B cell (primary cell): ENCODE measurements around the gene FSD1. TPM values are rescaled to one million over a fixed set of nuclear protein-coding genes. Genes with fewer than 3 reads are reported as not detected.

Experiments used
- ATAC-seq: fragments of 200-7000 bp; cut with Tn5 transposase; one replicate; pipeline ENCODE4 v1.10.0; 2021; ENCODE audit warnings: low read depth, mild to moderate bottlenecking, moderate number of reproducible peaks, moderate library complexity
- CTCF ChIA-PET: fragments of 350-600 bp; sonication (Branson Sonifier 250); formaldehyde crosslinking; loops from one replicate; lab custom pipeline; 2021; ENCODE audit warnings: antibody characterized with exemption, inconsistent platforms; lab: Charles Lee
- POLR2A ChIA-PET: fragments of 350-600 bp; sonication (Branson Sonifier 250); formaldehyde crosslinking; loops from one replicate; lab custom pipeline; 2021; ENCODE audit warnings: antibody characterized with exemption; lab: Charles Lee
- DNase-seq: peaks from one replicate; pipeline ENCODE4 v3.0.0; 2013
- H2AFZ ChIP-seq: 2 replicates; pipeline ENCODE4 v1.6.1; 2012; ENCODE audit warnings: mild to moderate bottlenecking, low read depth, low read length; ENCODE audit not compliant: insufficient read depth, poor library complexity, severe bottlenecking
- H3K27ac ChIP-seq, 2 donors: 1 replicate in 1 of 2; 2 replicates in 1 of 2; pipeline ENCODE4 v1.5.1; 2012 to 2013; ENCODE audit warnings: low read length in 2 of 2, mild to moderate bottlenecking in 2 of 2, moderate library complexity in 1 of 2
- H3K27me3 ChIP-seq, 4 experiments: fragments of 200-600 bp in 1 of 4; sonication (generic) in 1 of 4; replicated peaks in 1 of 4; 1 replicate in 2 of 4; 2 replicates in 2 of 4; pipeline versions ENCODE4 v1.6.1 to v1.7.0; 2013 to 2016; ENCODE audit warnings: low read length in 3 of 4, mild to moderate bottlenecking in 2 of 4, mixed read lengths in 1 of 4, moderate library complexity in 1 of 4; ENCODE audit not compliant: insufficient read depth in 4 of 4, control insufficient read depth in 3 of 4; ENCODE audit errors: control extremely low read depth in 1 of 4
- H3K36me3 ChIP-seq, 2 experiments: replicated peaks in 1 of 2; 1 replicate in 1 of 2; 2 replicates in 1 of 2; pipeline versions ENCODE4 v1.6.1 to v1.7.1; 2013; ENCODE audit warnings: low read length in 1 of 2; ENCODE audit not compliant: insufficient read depth in 2 of 2, control insufficient read depth in 1 of 2; ENCODE audit errors: control extremely low read depth in 1 of 2, extremely low read depth in 1 of 2
- H3K4me1 ChIP-seq, 2 donors: fragments of 200-600 bp in 1 of 2; sonication (generic) in 1 of 2; 1 replicate in 1 of 2; 2 replicates in 1 of 2; pipeline versions ENCODE4 v1.5.1 to v1.6.1; 2013 to 2017; ENCODE audit warnings: low read length in 2 of 2; ENCODE audit not compliant: control insufficient read depth in 2 of 2, insufficient read depth in 2 of 2
- H3K4me2 ChIP-seq: replicated peaks from 2 replicates; pipeline ENCODE3; 2012; ENCODE audit warnings: mild to moderate bottlenecking, low read depth, low read length; ENCODE audit not compliant: poor library complexity, severe bottlenecking
- H3K4me3 ChIP-seq, 5 experiments: fragments of 200-600 bp in 1 of 5; sonication (generic) in 1 of 5; 1 replicate in 3 of 5; 2 replicates in 2 of 5; pipeline versions ENCODE4 v1.5.1 to v1.7.0; 2011 to 2016; ENCODE audit warnings: low read length in 4 of 5, mild to moderate bottlenecking in 4 of 5, low read depth in 2 of 5, control low read depth in 1 of 5, moderate library complexity in 1 of 5; ENCODE audit not compliant: insufficient read depth in 1 of 5; ENCODE audit errors: control extremely low read depth in 1 of 5, extremely low read depth in 1 of 5
- H3K79me2 ChIP-seq: fragments of 200-600 bp; sonication (generic); one replicate; pipeline ENCODE4 v1.6.0; 2016; ENCODE audit warnings: low read length; ENCODE audit not compliant: control insufficient read depth, insufficient read depth
- H3K9ac ChIP-seq: fragments of 200-600 bp; sonication (generic); 2 replicates; pipeline ENCODE4 v1.6.1; 2017; ENCODE audit warnings: mild to moderate bottlenecking, low read length, moderate library complexity
- H3K9me3 ChIP-seq, 3 donors: one replicate each; pipeline versions ENCODE4 v1.6.1 to v1.7.1; 2013; ENCODE audit warnings: low read length in 2 of 3; ENCODE audit not compliant: control insufficient read depth in 2 of 3, insufficient read depth in 1 of 3; ENCODE audit errors: control extremely low read depth in 1 of 3
- H4K20me1 ChIP-seq: 2 replicates; pipeline ENCODE4 v1.6.0; 2012; ENCODE audit warnings: mild to moderate bottlenecking, low read length; ENCODE audit not compliant: insufficient read depth, control insufficient read depth, poor library complexity, severe bottlenecking
- H3K27ac Mint-ChIP-seq: one replicate; pipeline ENCODE4 v1.8.0; 2021; ENCODE audit warnings: mixed read lengths
- H3K27me3 Mint-ChIP-seq: one replicate; pipeline ENCODE4 v1.8.0; 2021; ENCODE audit warnings: mixed read lengths
- H3K4me1 Mint-ChIP-seq: one replicate; pipeline ENCODE4 v1.8.0; 2021; ENCODE audit warnings: mixed read lengths
- H3K4me3 Mint-ChIP-seq: one replicate; pipeline ENCODE4 v1.8.0; 2021; ENCODE audit warnings: mixed read lengths
- H3K9me3 Mint-ChIP-seq: one replicate; pipeline ENCODE4 v1.8.0; 2022; ENCODE audit warnings: mixed read lengths; ENCODE audit not compliant: insufficient read depth
- EZH2 ChIP-seq: IDR thresholded peaks from 2 replicates; pipeline ENCODE4 v1.6.1; 2012; ENCODE audit warnings: borderline replicate concordance, low read depth, mild to moderate bottlenecking, moderate library complexity, low read length; ENCODE audit not compliant: insufficient read depth, poor library complexity, severe bottlenecking
- WGBS: methylation state at CpG from one replicate; pipeline ENCODE4 v1.1.5; 2013; ENCODE audit warnings: missing lambda C conversion rate; ENCODE audit not compliant: insufficient coverage; 5-methylcytosine and 5-hydroxymethylcytosine counted together
- intact Hi-C: fragments of 100-400 bp; cut with micrococcal nuclease; formaldehyde crosslinking; loops from one replicate; pipeline ENCODE4 v1.10.0; 2022
- polyA plus RNA-seq: library from polyadenylated mRNA; depleted of rRNA; stranded (reverse); fragments of >200 nt; gene quantifications from 2 replicates; pipeline ENCODE4 v1.2.3, GENCODE V29; 2012
- total RNA-seq, 2 donors: library from RNA; stranded (reverse); fragments of 120-200 nt in 1 of 2; gene quantifications; 1 replicate in 1 of 2; 2 replicates in 1 of 2; pipeline versions ENCODE4 v1.2.3 to v1.2.4, GENCODE V29; 2013 to 2022
- TF ChIP-seq, protein P1 (sequence below): fragments of 200-600 bp; IDR thresholded peaks from one replicate; pipeline ENCODE4 v1.8.0; 2022; ENCODE audit warnings: antibody characterized with exemption, mild to moderate bottlenecking

The FSD1 gene
- total and polyA plus RNA-seq, 2 donors (not counting 1 experiment from before 2014, with no cell fraction given): 2.7 to 2.8 TPM

DNA sequence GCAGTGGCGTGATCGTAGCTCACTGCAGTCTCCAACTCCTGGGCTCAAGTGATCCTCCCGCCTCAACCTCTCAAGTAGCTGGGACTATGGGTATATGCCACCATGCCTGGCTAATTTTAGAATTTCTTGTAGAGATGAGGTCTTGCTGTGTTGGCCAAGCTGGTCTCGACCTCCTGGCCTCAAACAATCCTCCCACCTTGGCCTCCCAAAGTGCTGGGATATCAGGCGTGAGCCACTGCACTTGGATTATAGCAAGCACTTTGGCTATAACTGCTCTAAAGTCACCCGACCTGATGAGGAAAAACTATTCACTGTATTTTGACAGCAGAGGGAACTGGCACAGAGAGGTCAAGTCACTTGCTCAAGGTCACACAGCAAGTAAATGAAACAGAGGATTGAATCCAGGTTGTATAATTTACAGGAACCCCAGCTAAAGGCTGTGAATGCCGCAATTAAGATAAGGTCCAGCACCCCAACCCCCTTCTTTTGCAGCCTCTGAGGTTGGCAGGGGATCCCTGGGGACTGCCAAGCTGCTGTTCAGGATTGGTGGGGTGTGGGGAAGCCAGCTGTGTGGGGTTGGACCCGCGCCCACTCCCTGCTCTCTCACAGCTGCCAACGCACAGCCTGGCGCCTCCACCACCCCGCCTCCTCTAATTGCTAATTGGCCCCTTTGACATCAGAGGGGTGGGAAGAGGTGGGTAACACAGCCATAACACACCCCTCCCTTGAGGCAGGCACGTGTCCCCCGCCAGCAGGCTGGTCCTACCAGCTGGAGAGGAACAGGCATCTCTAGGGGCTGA lies 8.2 kb upstream of the FSD1 start:
- TF ChIP-seq EZH2: no peak
- TF ChIP-seq, protein P1, sequence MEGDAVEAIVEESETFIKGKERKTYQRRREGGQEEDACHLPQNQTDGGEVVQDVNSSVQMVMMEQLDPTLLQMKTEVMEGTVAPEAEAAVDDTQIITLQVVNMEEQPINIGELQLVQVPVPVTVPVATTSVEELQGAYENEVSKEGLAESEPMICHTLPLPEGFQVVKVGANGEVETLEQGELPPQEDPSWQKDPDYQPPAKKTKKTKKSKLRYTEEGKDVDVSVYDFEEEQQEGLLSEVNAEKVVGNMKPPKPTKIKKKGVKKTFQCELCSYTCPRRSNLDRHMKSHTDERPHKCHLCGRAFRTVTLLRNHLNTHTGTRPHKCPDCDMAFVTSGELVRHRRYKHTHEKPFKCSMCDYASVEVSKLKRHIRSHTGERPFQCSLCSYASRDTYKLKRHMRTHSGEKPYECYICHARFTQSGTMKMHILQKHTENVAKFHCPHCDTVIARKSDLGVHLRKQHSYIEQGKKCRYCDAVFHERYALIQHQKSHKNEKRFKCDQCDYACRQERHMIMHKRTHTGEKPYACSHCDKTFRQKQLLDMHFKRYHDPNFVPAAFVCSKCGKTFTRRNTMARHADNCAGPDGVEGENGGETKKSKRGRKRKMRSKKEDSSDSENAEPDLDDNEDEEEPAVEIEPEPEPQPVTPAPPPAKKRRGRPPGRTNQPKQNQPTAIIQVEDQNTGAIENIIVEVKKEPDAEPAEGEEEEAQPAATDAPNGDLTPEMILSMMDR: no peak
- Histone ChIP-seq H2AFZ (no peak overlapping the region), H3K9ac (no peak overlapping the region), H3K4me1 (no peaks in the 10 kb centered on the region), H3K9me3 (no peaks in the 10 kb centered on the region), H3K4me2 (no peak overlapping the region), H3K27ac (no peak overlapping the region), H3K36me3 (no peaks in the 10 kb centered on the region), H3K27me3 (peaks cover 0 to 14% (median 0%) of the 10 kb centered on the region in 4 experiments), H3K79me2 (no peaks in the 10 kb centered on the region), H3K4me3 (no peak overlapping the region), H4K20me1 (no peaks in the 10 kb centered on the region)
- H3K4me1 Mint-ChIP-seq: no peaks in the 10 kb centered on the region
- intact Hi-C loops: no loop called here
- no peaks in the 10 kb centered on the region for H3K9me3 Mint-ChIP-seq
- no peak overlapping the region for H3K27ac Mint-ChIP-seq
- 72% methylated on average over 6 of the region's 14 CpGs for WGBS
- CTCF ChIA-PET: interaction anchor here (1.1 kb wide), 1 partner anchor 30 kb away, joined by 3 read pairs; no protein-coding TSS in a partner anchor
- POLR2A ChIA-PET: no interaction called here
- H3K4me3 Mint-ChIP-seq: no peak overlapping the region
- H3K27me3 Mint-ChIP-seq: peaks cover 6% of the 10 kb centered on the region
- no peak for DNase-seq
- ATAC-seq: no peak
